Activated B cell treated with CpG ODN at 0.5 μM for 24 hours (primary cell): ENCODE results near the gene FCN1. TPM values are rescaled to one million over a fixed set of nuclear protein-coding genes. Genes with fewer than 3 reads are reported as not detected.

ENCODE experiments used
- ATAC-seq: fragments of 200-7000 bp; cut with Tn5 transposase; one replicate; pipeline ENCODE4 v1.10.0; 2021; ENCODE audit warnings: low read depth, mild to moderate bottlenecking, moderate library complexity
- CTCF ChIA-PET: fragments of 350-600 bp; sonication (Branson Sonifier 250); formaldehyde crosslinking; loops from one replicate; lab custom pipeline; 2021; ENCODE audit warnings: antibody characterized with exemption; lab: Charles Lee
- POLR2A ChIA-PET: fragments of 350-600 bp; sonication (Branson Sonifier 250); formaldehyde crosslinking; loops from one replicate; lab custom pipeline; 2021; ENCODE audit warnings: antibody characterized with exemption; lab: Charles Lee
- DNase-seq: peaks from one replicate; pipeline ENCODE4 v3.0.0; 2022
- H3K27ac Mint-ChIP-seq: one replicate; pipeline ENCODE4 v1.8.0; 2020; ENCODE audit warnings: mixed read lengths
- H3K27me3 Mint-ChIP-seq: one replicate; pipeline ENCODE4 v1.8.0; 2021; ENCODE audit warnings: mixed read lengths
- H3K36me3 Mint-ChIP-seq: one replicate; pipeline ENCODE4 v1.8.0; 2021; ENCODE audit warnings: low read depth, mixed read lengths
- H3K4me1 Mint-ChIP-seq: one replicate; pipeline ENCODE4 v1.8.0; 2021; ENCODE audit warnings: mixed read lengths
- H3K4me3 Mint-ChIP-seq: one replicate; pipeline ENCODE4 v1.8.0; 2020; ENCODE audit warnings: mild to moderate bottlenecking, mixed read lengths
- H3K9me3 Mint-ChIP-seq: one replicate; pipeline ENCODE4 v1.8.0; 2020; ENCODE audit warnings: mixed read lengths
- CTCF ChIP-seq: fragments of 200-600 bp; IDR thresholded peaks from one replicate; pipeline ENCODE4 v1.8.0; 2022; ENCODE audit warnings: antibody characterized with exemption, mild to moderate bottlenecking
- intact Hi-C: fragments of 100-400 bp; cut with micrococcal nuclease; formaldehyde crosslinking; loops from one replicate; pipeline ENCODE4 v1.15.1; 2024
- total RNA-seq: library from RNA; stranded (reverse); gene quantifications from 2 replicates; pipeline ENCODE4 v1.2.3, GENCODE V29; 2022

FCN1 gene
- total RNA-seq, 1 donor from 2014 or later = 0.44 TPM

DNA sequence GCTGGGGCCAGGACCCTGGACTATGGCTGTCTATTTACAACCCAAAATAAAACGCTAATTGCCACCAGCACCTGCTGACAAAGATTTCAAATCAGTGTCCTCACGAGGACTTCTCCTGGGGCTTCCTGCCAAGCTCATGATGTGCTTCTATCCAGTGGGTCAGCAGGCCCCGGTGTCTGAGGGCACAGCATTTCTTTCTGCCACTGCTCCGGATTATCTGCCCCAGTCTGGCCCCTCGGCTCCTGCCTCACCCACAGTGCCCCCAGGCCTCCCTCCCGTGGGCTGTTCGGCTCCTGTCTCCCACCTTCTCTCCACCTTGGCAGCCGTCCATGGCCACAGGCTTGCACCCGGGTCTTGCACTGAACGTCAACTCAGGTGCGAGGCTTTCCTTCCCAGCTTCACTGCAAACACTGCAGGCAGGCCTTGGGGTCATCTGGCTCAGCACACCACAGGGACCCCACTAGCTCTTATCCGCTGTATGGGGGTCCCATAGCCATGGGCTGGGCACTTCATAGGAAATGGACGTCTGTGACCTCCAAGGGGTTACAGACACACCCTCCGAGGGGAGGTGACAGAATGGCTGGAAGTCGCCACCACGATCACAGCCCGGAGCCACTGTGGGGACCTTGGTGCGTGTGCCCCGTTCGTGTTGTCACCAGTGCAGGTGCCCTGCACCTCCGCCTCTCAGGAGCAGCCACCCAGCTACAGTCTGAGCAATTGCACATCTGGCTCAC, 43.8 kb upstream of the FCN1 start:
- intact Hi-C loops = no loop called here
- CTCF ChIA-PET = no interaction called here
- TF ChIP-seq CTCF = no peak
- Mint-ChIP-seq H3K27me3 (peaks cover 2% of the 10 kb centered on the region), H3K36me3 (no peaks in the 10 kb centered on the region), H3K4me3 (no peak overlapping the region), H3K27ac (no peak overlapping the region), H3K4me1 (no peaks in the 10 kb centered on the region), H3K9me3 (peaks cover 2% of the 10 kb centered on the region)
- no peak for ATAC-seq
- no peak for DNase-seq
- POLR2A ChIA-PET = no interaction called here

- intact Hi-C loops = no loop called here
- Mint-ChIP-seq H3K4me3 (no peak overlapping the region), H3K36me3 (no peaks in the 10 kb centered on the region), H3K27me3 (peaks cover 2% of the 10 kb centered on the region), H3K9me3 (peaks cover 2% of the 10 kb centered on the region), H3K27ac (no peak overlapping the region), H3K4me1 (no peaks in the 10 kb centered on the region)
- no peak for TF ChIP-seq CTCF
- POLR2A ChIA-PET = no interaction called here
- DNase-seq (no peak), ATAC-seq (no peak)
- CTCF ChIA-PET = no interaction called here
These were observed 43.0 kb upstream of the FCN1 start for GRCh38 chr9:134960701-134961181.

GRCh38 chr9:134959971-134960310, 42.2 kb upstream of the FCN1 start:
- ChIA-PET POLR2A (no interaction called here), CTCF (no interaction called here)
- no peak overlapping the region for H3K4me3 Mint-ChIP-seq
- H3K9me3 Mint-ChIP-seq = peaks cover 2% of the 10 kb centered on the region
- no peaks in the 10 kb centered on the region for H3K4me1 Mint-ChIP-seq
- DNase-seq (peak; percentile 9), ATAC-seq (no peak)
- no peak for TF ChIP-seq CTCF
- intact Hi-C loops = no loop called here
- peaks cover 2% of the 10 kb centered on the region for H3K27me3 Mint-ChIP-seq
- H3K36me3 Mint-ChIP-seq = no peaks in the 10 kb centered on the region
- H3K27ac Mint-ChIP-seq = no peak overlapping the region

GRCh38 chr9:134959126-134959970, 41.6 kb upstream of the FCN1 start:
- H3K36me3 Mint-ChIP-seq = no peaks in the 10 kb centered on the region
- ATAC-seq (no peak), DNase-seq (no peak)
- POLR2A ChIA-PET = no interaction called here
- intact Hi-C loops = no loop called here
- CTCF ChIA-PET = no interaction called here
- H3K27ac Mint-ChIP-seq = no peak overlapping the region
- TF ChIP-seq CTCF = no peak
- H3K9me3 Mint-ChIP-seq = peaks cover 2% of the 10 kb centered on the region
- H3K27me3 Mint-ChIP-seq = peaks cover 2% of the 10 kb centered on the region
- H3K4me3 Mint-ChIP-seq = no peak overlapping the region
- no peaks in the 10 kb centered on the region for H3K4me1 Mint-ChIP-seq

DNA sequence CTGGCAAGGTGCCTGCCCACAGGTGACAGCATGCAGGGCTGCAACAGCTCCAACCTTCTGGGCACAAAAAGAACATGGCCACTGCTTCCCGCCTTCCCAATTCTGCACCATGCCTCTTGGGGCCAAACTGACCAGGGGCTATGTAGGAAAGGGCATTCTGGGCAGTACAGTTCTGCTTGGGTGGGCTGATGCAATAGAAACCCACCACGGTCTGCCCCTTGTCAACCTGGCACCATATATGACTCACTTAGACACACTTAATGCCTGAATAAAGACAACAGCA, 40.2 kb upstream of the FCN1 start:
- Mint-ChIP-seq H3K4me1 (no peaks in the 10 kb centered on the region), H3K27me3 (peaks cover 2% of the 10 kb centered on the region), H3K27ac (no peak overlapping the region), H3K36me3 (no peaks in the 10 kb centered on the region), H3K9me3 (peaks cover 2% of the 10 kb centered on the region), H3K4me3 (no peak overlapping the region)
- ATAC-seq (no peak), DNase-seq (no peak)
- ChIA-PET CTCF (no interaction called here), POLR2A (no interaction called here)
- no peak for TF ChIP-seq CTCF
- intact Hi-C loops = no loop called here
